Cardiac muscle cell (in vitro differentiated cells and primary cell): Measurements from ENCODE around the gene PTPN22. TPM values are rescaled to one million over a fixed set of nuclear protein-coding genes. Genes with fewer than 3 reads are reported as not detected.

ENCODE experiments used
- DNase-seq, 2 donors: peaks; one replicate each; pipeline versions ENCODE4 v3.0.0 to v3.0.0-alpha.2; 2010 to 2017; ENCODE audit warnings: low read depth in 1 of 2, low spot score in 1 of 2
- H3K27ac ChIP-seq: fragments of 200-600 bp; sonication (generic); 2 replicates; pipeline ENCODE4 v1.5.1; 2016
- H3K27me3 ChIP-seq: fragments of 200-600 bp; sonication (generic); 2 replicates; pipeline ENCODE4 v1.6.0; 2016; ENCODE audit warnings: control low read depth
- H3K36me3 ChIP-seq: fragments of 200-600 bp; sonication (generic); 2 replicates; pipeline ENCODE4 v1.5.1; 2016; ENCODE audit warnings: control low read depth
- H3K4me1 ChIP-seq: fragments of 200-600 bp; sonication (generic); 2 replicates; pipeline ENCODE4 v1.8.1; 2017; ENCODE audit warnings: low read depth, mild to moderate bottlenecking, mixed run types
- H3K4me3 ChIP-seq: fragments of 200-600 bp; sonication (generic); 2 replicates; pipeline ENCODE4 v1.5.1; 2016; ENCODE audit warnings: mild to moderate bottlenecking
- H3K9me3 ChIP-seq: fragments of 200-600 bp; sonication (generic); 2 replicates; pipeline ENCODE4 v1.5.1; 2017; ENCODE audit warnings: low read depth, mild to moderate bottlenecking, control low read depth
- polyA plus RNA-seq: library from polyadenylated mRNA; unstranded; fragments of >200 nt; fragmentation: Nextera tagmentation; extraction: Ambion mirVana; gene quantifications from 2 replicates; pipeline ENCODE4 v1.2.1, GENCODE V29; 2016
- total RNA-seq: library from RNA; depleted of rRNA; stranded (reverse); fragments of >200 nt; gene quantifications from 2 replicates; pipeline ENCODE4 v1.2.3, GENCODE V29; 2016
- TF ChIP-seq, protein P1 (sequence below): IDR thresholded peaks from 2 replicates; pipeline ENCODE4 v1.5.1; 2012; ENCODE audit warnings: low read depth, mild to moderate bottlenecking, low read length

PTPN22 gene
- total and polyA plus RNA-seq, 2 experiments from 2014 or later, result not detected

DNA sequence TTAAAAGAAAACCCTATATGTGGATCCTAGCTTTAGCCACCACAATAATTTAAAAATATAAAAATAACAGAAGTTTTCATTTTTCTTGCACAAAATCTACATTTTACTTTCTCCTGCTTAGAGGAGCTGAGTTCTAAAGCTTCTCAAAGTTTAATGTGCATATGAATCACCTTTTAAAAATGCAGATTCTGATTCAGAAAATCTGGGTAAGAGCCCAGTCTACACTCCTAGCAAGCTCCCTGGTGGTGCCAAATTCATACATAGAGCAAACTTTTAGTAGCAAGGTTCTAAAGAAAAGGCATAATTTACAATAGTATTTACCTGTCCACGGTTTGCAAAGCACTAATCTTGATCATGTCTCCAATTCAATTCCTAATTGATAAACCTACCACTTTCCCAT, 78.5 kb downstream of the PTPN22 start:
- H3K4me1 ChIP-seq, result no peaks in the 10 kb centered on the region
- H3K27me3 ChIP-seq, result no peaks in the 10 kb centered on the region
- H3K27ac ChIP-seq, result no peak overlapping the region
- TF ChIP-seq, protein P1, sequence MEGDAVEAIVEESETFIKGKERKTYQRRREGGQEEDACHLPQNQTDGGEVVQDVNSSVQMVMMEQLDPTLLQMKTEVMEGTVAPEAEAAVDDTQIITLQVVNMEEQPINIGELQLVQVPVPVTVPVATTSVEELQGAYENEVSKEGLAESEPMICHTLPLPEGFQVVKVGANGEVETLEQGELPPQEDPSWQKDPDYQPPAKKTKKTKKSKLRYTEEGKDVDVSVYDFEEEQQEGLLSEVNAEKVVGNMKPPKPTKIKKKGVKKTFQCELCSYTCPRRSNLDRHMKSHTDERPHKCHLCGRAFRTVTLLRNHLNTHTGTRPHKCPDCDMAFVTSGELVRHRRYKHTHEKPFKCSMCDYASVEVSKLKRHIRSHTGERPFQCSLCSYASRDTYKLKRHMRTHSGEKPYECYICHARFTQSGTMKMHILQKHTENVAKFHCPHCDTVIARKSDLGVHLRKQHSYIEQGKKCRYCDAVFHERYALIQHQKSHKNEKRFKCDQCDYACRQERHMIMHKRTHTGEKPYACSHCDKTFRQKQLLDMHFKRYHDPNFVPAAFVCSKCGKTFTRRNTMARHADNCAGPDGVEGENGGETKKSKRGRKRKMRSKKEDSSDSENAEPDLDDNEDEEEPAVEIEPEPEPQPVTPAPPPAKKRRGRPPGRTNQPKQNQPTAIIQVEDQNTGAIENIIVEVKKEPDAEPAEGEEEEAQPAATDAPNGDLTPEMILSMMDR, result no peak
- no peaks in the 10 kb centered on the region for H3K9me3 ChIP-seq
- peak in 1 of 2 donors; percentile 48 for DNase-seq
- peaks cover 19% of the 10 kb centered on the region for H3K36me3 ChIP-seq
- H3K4me3 ChIP-seq, result no peak overlapping the region

DNA sequence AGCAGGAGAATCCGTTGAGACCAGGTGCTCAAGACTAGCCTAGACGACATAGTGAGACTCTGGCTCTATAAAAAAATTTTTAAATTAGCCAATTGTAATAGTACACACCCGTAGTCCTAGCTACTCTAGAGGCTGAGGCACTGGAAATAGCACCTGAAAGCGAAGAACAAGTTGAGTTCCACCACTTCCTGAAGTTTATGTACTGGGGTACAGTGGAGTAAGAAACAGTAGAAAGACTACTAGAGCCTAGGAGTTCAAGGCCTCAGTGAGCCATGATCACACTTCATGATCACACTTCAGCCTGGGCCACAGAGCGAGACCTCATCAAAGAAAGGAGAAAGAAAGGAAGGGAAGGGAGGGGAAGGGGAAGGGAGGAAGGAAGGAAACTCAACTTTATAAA, 79.0 kb downstream of the PTPN22 start:
- Histone ChIP-seq H3K27ac (no peak overlapping the region), H3K4me3 (no peak overlapping the region), H3K36me3 (peaks cover 14% of the 10 kb centered on the region), H3K9me3 (no peaks in the 10 kb centered on the region), H3K4me1 (no peaks in the 10 kb centered on the region), H3K27me3 (no peaks in the 10 kb centered on the region)
- TF ChIP-seq, protein P1, result no peak
- no peak for DNase-seq

DNA sequence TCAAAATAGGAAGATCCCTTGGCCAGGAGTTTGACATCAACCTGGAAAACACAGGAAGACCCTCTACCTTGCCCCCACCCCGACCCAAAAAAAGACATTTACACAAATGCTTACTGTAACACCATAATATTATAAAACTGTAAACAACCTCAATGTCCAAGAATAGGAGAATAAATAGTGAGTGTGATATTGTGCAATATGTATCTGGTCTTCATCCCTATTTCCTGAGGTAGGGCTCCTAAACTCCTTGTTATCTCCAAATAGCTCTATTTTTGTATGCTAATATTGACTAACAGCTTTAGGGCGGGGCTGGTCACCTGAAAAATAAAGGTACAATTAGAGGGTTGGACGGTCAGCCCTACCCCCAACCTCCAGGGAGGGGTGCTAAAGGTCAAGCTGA, 82.7 kb downstream of the PTPN22 start:
- no peak for DNase-seq
- Histone ChIP-seq H3K4me3 (no peak overlapping the region), H3K9me3 (no peaks in the 10 kb centered on the region), H3K27me3 (no peaks in the 10 kb centered on the region), H3K36me3 (no peaks in the 10 kb centered on the region), H3K27ac (no peak overlapping the region), H3K4me1 (peaks cover 9% of the 10 kb centered on the region)
- TF ChIP-seq, protein P1, result no peak

DNA sequence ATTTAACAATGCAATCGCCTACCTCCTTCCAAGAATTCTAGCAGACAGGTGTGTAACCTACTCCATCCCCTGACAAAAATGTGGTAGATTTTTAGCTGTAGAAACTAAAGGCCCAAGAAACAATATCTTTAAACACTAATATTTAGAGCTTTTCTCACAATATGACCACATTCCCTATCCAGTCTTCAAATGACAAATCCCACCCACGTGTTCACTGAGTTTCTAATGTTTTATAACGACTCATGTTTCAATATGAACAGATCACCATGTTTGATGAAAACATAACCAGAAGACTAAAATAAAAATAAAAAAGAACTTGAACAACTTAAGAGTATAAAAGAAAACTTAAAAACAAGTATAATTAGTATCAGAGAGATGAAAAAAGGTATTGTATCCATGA, 83.8 kb downstream of the PTPN22 start:
- no peaks in the 10 kb centered on the region for H3K9me3 ChIP-seq
- no peaks in the 10 kb centered on the region for H3K36me3 ChIP-seq
- DNase-seq, result no peak
- H3K27me3 ChIP-seq, result no peaks in the 10 kb centered on the region
- H3K27ac ChIP-seq, result no peak overlapping the region
- H3K4me3 ChIP-seq, result no peak overlapping the region
- TF ChIP-seq, protein P1, result no peak
- H3K4me1 ChIP-seq, result peaks cover 20% of the 10 kb centered on the region

DNA sequence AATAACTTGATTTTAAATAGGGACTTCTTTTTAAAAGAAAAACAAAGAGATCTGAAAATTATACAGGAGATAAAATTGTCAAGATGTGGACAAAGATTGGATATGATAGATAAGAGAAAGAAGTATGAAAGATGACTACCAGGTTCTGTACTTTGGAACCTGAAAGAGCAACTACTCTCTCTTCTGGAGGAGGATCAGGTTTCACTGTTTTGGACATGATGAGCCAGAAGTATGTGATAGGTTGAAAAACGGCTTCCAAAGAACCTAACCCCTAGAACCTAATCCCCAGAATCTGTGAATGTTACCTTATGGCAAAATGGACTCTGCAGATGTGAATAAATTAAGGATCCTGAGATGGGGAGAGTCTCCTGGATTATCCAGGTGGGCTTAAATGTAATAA, 85.4 kb downstream of the PTPN22 start:
- TF ChIP-seq, protein P1, result no peak
- peak in 1 of 2 donors; percentile 3 for DNase-seq
- Histone ChIP-seq H3K36me3 (no peaks in the 10 kb centered on the region), H3K9me3 (no peaks in the 10 kb centered on the region), H3K27me3 (no peaks in the 10 kb centered on the region), H3K4me1 (peaks cover 23% of the 10 kb centered on the region), H3K4me3 (no peak overlapping the region), H3K27ac (no peak overlapping the region)
